HepG2 (cell line): Measurements from ENCODE around the gene COX4I2. TPM values are rescaled to one million over a fixed set of nuclear protein-coding genes. Genes with fewer than 3 reads are reported as not detected.

Experiments used
- AGO1 ChIP-seq: fragments of 200-400 bp; formaldehyde crosslinking; IDR thresholded peaks from 2 replicates; pipeline ENCODE4 v1.6.1; 2017; ENCODE audit warnings: mild to moderate bottlenecking, low read depth, low read length, moderate library complexity; ENCODE audit not compliant: poor library complexity, severe bottlenecking
- BCLAF1 ChIP-seq: fragments of 450-650 bp; IDR thresholded peaks from 2 replicates; pipeline ENCODE4 v1.6.1; 2017; ENCODE audit warnings: mild to moderate bottlenecking
- BRF2 ChIP-seq: sonication (generic); formaldehyde crosslinking; IDR thresholded peaks from 2 replicates; pipeline ENCODE4 v1.8.1; 2022; ENCODE audit warnings: mild to moderate bottlenecking, missing genetic modification reagents
- DMTF1 ChIP-seq: sonication (generic); formaldehyde crosslinking; IDR thresholded peaks from 2 replicates; pipeline ENCODE4 v1.4.0; 2020; ENCODE audit warnings: mild to moderate bottlenecking, missing genetic modification reagents
- E2F1 ChIP-seq: sonication (generic); formaldehyde crosslinking; IDR thresholded peaks from 2 replicates; pipeline ENCODE4 v1.5.0; 2020; ENCODE audit warnings: missing genetic modification reagents
- ELF3 ChIP-seq: IDR thresholded peaks from 2 replicates; pipeline ENCODE4 v1.6.1; 2016; ENCODE audit warnings: missing genetic modification reagents, missing compliant biosample characterization
- MXI1 ChIP-seq: IDR thresholded peaks from 3 replicates; pipeline ENCODE4 v1.6.1; 2012; ENCODE audit warnings: low read depth, low read length, inconsistent platforms, borderline replicate concordance
- POLR2A ChIP-seq, 2 experiments: IDR thresholded peaks; 2 replicates each; pipeline ENCODE4 v1.6.1; 2011; ENCODE audit warnings: low read depth in 2 of 2, low read length in 2 of 2, mild to moderate bottlenecking in 1 of 2, moderate library complexity in 1 of 2; ENCODE audit not compliant: insufficient read depth in 1 of 2
- RAD21 ChIP-seq: fragments of 450-650 bp; formaldehyde crosslinking; IDR thresholded peaks from 2 replicates; pipeline ENCODE4 v1.5.0; 2020; ENCODE audit warnings: mild to moderate bottlenecking
- RARA ChIP-seq: IDR thresholded peaks from 2 replicates; pipeline ENCODE4 v1.6.1; 2016; ENCODE audit warnings: missing genetic modification reagents, missing compliant biosample characterization
- RCOR2 ChIP-seq: IDR thresholded peaks from 2 replicates; pipeline ENCODE4 v1.6.1; 2016; ENCODE audit warnings: missing biosample characterization, missing genetic modification reagents
- SIN3A ChIP-seq: IDR thresholded peaks from 2 replicates; pipeline ENCODE4 v1.6.1; 2011; ENCODE audit warnings: low read depth, mild to moderate bottlenecking, control low read depth, low read length, borderline replicate concordance
- SMC3 ChIP-seq: IDR thresholded peaks from 2 replicates; pipeline ENCODE4 v1.6.1; 2011; ENCODE audit warnings: low read length, improper control_type of control experiment
- ZBTB46 ChIP-seq: sonication (generic); formaldehyde crosslinking; IDR thresholded peaks from 2 replicates; pipeline ENCODE4 v1.4.0; 2020; ENCODE audit warnings: mild to moderate bottlenecking, missing genetic modification reagents, borderline replicate concordance
- ZFP36 ChIP-seq: fragments of 150-350 bp; IDR thresholded peaks from 2 replicates; pipeline ENCODE4 v1.6.1; 2018; ENCODE audit warnings: borderline replicate concordance, low read length, low read depth; ENCODE audit not compliant: partially characterized antibody
- ZNF136 ChIP-seq: sonication (generic); formaldehyde crosslinking; IDR thresholded peaks from 2 replicates; pipeline ENCODE4 v1.8.1; 2022; ENCODE audit warnings: low read depth, mild to moderate bottlenecking, moderate library complexity, missing genetic modification reagents
- ZNF317 ChIP-seq: sonication (generic); formaldehyde crosslinking; IDR thresholded peaks from 2 replicates; pipeline ENCODE4 v1.5.0; 2020; ENCODE audit warnings: mild to moderate bottlenecking, missing genetic modification reagents
- ZNF383 ChIP-seq: sonication (generic); formaldehyde crosslinking; IDR thresholded peaks from 2 replicates; pipeline ENCODE4 v1.4.0; 2020; ENCODE audit warnings: missing genetic modification reagents, mild to moderate bottlenecking, borderline replicate concordance
- ZNF460 ChIP-seq: sonication (generic); formaldehyde crosslinking; IDR thresholded peaks from 2 replicates; pipeline ENCODE4 v1.5.1; 2020; ENCODE audit warnings: missing genetic modification reagents, mild to moderate bottlenecking, borderline replicate concordance
- ZNF577 ChIP-seq: sonication (generic); formaldehyde crosslinking; IDR thresholded peaks from 2 replicates; pipeline ENCODE4 v1.4.0; 2020; ENCODE audit warnings: mild to moderate bottlenecking, low read depth, missing genetic modification reagents, borderline replicate concordance
- ZNF614 ChIP-seq: IDR thresholded peaks from 2 replicates; pipeline ENCODE4 v1.6.1; 2018; ENCODE audit warnings: missing biosample characterization, missing genetic modification reagents, inconsistent platforms, borderline replicate concordance
- polyA plus RNA-seq, 8 experiments: library from polyadenylated mRNA; depleted of rRNA in 3 of 8; stranded (reverse) in 7 of 8; unstranded in 1 of 8; fragments of >200 nt; fragmentation: Illumina TruSeq in 4 of 8; extraction: Trizol in 4 of 8; gene quantifications; 2 replicates each; pipeline versions ENCODE4 v1.2.1 to v1.2.3, GENCODE V29; 2011 to 2016; ENCODE audit warnings: low read depth in 4 of 8, missing spikeins in 1 of 8, mixed read lengths in 1 of 8; ENCODE audit not compliant: insufficient read depth in 1 of 8
- total RNA-seq, 5 experiments: library from RNA; depleted of rRNA; stranded (reverse); fragments of >200 nt; fragmentation: Illumina TruSeq; extraction: Trizol; gene quantifications; 2 replicates each; pipeline ENCODE4 v1.2.3, GENCODE V29; 2016; ENCODE audit warnings: low read depth in 1 of 5

The COX4I2 gene
- total and polyA plus RNA-seq, 2 of the 13 experiments (the other 11 are each of a cell fraction or from before 2014, with no cell fraction given) = 1.1 TPM; not detected in 1

- TF ChIP-seq SMC3 (no peak), BRF2 (no peak), E2F1 (no peak), AGO1 (no peak), MXI1 (no peak), DMTF1 (CRISPR knock-in tag) (no peak), ELF3 (CRISPR knock-in tag) (0 out of 2 replicates have a peak, but pooled peaks have one; percentile 15), BCLAF1 (no peak), ZFP36 (no peak), RCOR2 (CRISPR knock-in tag) (peak; percentile 88), SIN3A (no peak), ZNF460 (CRISPR knock-in tag) (no peak), RAD21 (CRISPR knock-in tag) (no peak; the same call in 1 of the 2 replicates), ZBTB46 (no peak), POLR2A (IDR thresholded peaks at IDR 0.05; ENCODE audit: insufficient read depth in 1 of 2, low read depth in 2 of 2, low read length in 2 of 2) (no peak), ZNF614 (0 out of 2 replicates have a peak, but pooled peaks have one; percentile 14), ZNF317 (no peak), ZNF383 (CRISPR knock-in tag) (no peak), ZNF136 (CRISPR knock-in tag) (no peak), RARA (CRISPR knock-in tag) (no peak), ZNF577 (CRISPR knock-in tag) (no peak)
Observed at GRCh38 chr20:31596831-31597480, 40.8 kb upstream of the COX4I2 start (continued).
